Smooth muscle cell (in vitro differentiated cells): Measurements from ENCODE around the gene PDE11A. TPM values are rescaled to one million over a fixed set of nuclear protein-coding genes. Genes with fewer than 3 reads are reported as not detected.

Experiments
- DNase-seq: peaks from one replicate; lab custom pipeline; 2025; ENCODE audit not compliant: unreplicated experiment; lab: John Stamatoyannopoulos, UW
- H2AFZ ChIP-seq: fragments of 200-600 bp; sonication (generic); 2 replicates; pipeline ENCODE4 v1.6.0; 2016; ENCODE audit warnings: antibody characterized with exemption, low read depth, mild to moderate bottlenecking
- H3F3A ChIP-seq: fragments of 200-600 bp; sonication (generic); 2 replicates; pipeline ENCODE4 v1.6.0; 2017; ENCODE audit warnings: antibody characterized with exemption, low read depth
- H3K27ac ChIP-seq: fragments of 200-600 bp; sonication (generic); 2 replicates; pipeline ENCODE4 v1.5.1; 2016; ENCODE audit warnings: low read depth, mild to moderate bottlenecking
- H3K27me3 ChIP-seq: fragments of 200-600 bp; sonication (generic); 2 replicates; pipeline ENCODE4 v1.6.1; 2016; ENCODE audit warnings: low read depth, mild to moderate bottlenecking
- H3K36me3 ChIP-seq: fragments of 200-600 bp; sonication (generic); 2 replicates; pipeline ENCODE4 v1.5.1; 2016; ENCODE audit warnings: low read depth
- H3K4me1 ChIP-seq: fragments of 200-600 bp; sonication (generic); 2 replicates; pipeline ENCODE4 v1.5.1; 2016; ENCODE audit warnings: low read depth
- H3K4me2 ChIP-seq: fragments of 200-600 bp; sonication (generic); 2 replicates; pipeline ENCODE4 v1.6.0; 2016; ENCODE audit warnings: mild to moderate bottlenecking
- H3K4me3 ChIP-seq: fragments of 200-600 bp; sonication (generic); 2 replicates; pipeline ENCODE4 v1.5.1; 2016; ENCODE audit warnings: mild to moderate bottlenecking
- H3K79me2 ChIP-seq: fragments of 200-600 bp; sonication (generic); 2 replicates; pipeline ENCODE4 v1.6.0; 2016; ENCODE audit warnings: low read depth, mild to moderate bottlenecking
- H3K9ac ChIP-seq: fragments of 200-600 bp; sonication (generic); 2 replicates; pipeline ENCODE4 v1.6.0; 2016; ENCODE audit warnings: low read depth
- H3K9me3 ChIP-seq: fragments of 200-600 bp; sonication (generic); replicated peaks from 2 replicates; pipeline ENCODE4 v1.5.1; 2016; ENCODE audit warnings: low read depth
- H4K20me1 ChIP-seq: fragments of 200-600 bp; sonication (generic); 2 replicates; pipeline ENCODE4 v1.6.0; 2016; ENCODE audit warnings: low read depth
- CTCF ChIP-seq: fragments of 200-600 bp; sonication (generic); IDR thresholded peaks from 2 replicates; pipeline ENCODE4 v1.5.1; 2017; ENCODE audit warnings: borderline replicate concordance, mild to moderate bottlenecking, antibody characterized with exemption; ENCODE audit not compliant: insufficient read depth, poor library complexity, severe bottlenecking
- WGBS: methylation state at CpG from one replicate; pipeline ENCODE4 v1.1.7; 2016; ENCODE audit warnings: low lambda C conversion rate; 5-methylcytosine and 5-hydroxymethylcytosine counted together
- polyA plus RNA-seq: library from polyadenylated mRNA; unstranded; fragments of >200 nt; fragmentation: Nextera tagmentation; extraction: Ambion mirVana; gene quantifications from 2 replicates; pipeline ENCODE4 v1.2.1, GENCODE V29; 2016
- total RNA-seq: library from RNA; depleted of rRNA; stranded (reverse); fragments of >200 nt; gene quantifications from 2 replicates; pipeline ENCODE4 v1.2.3, GENCODE V29; 2014

PDE11A gene
- total and polyA plus RNA-seq, 2 experiments from 2014 or later, result under 0.01 TPM; not detected in 1

- Histone ChIP-seq H3K4me2 (no peak overlapping the region), H3K4me3 (no peak overlapping the region), H3K36me3 (no peaks in the 10 kb centered on the region), H3K9me3 (no peaks in the 10 kb centered on the region), H2AFZ (peak overlapping the region; percentile 58), H3F3A (no peaks in the 10 kb centered on the region), H3K4me1 (peaks cover 5% of the 10 kb centered on the region), H3K27ac (no peak overlapping the region), H3K79me2 (no peaks in the 10 kb centered on the region), H3K27me3 (no peaks in the 10 kb centered on the region), H3K9ac (no peak overlapping the region), H4K20me1 (no peaks in the 10 kb centered on the region)
- no peak for DNase-seq
- WGBS, result 40% methylated on average over 2 of the region's 2 CpGs
- TF ChIP-seq CTCF, result no peak
Observed at GRCh38 chr2:177902395-177903163, 170.0 kb downstream of the PDE11A start.

DNA sequence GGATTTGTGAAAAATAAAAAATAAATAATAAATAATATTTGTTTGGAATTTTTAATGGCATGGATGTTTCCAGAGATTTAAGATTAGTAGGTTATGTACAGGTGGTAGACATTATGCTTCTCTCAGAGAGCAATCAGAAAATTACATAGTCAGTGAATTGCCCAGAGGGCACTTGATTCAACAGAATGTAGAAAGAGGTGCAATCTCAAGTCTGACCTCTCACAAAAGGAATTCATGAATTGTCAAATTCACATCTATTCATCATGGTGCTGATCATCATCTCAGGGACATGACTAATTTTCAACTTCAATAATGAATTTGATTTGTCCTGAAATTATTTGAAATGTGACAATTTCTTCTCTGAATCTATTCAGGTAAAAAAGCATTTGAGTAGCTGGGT lies 172.5 kb downstream of the PDE11A start:
- Histone ChIP-seq H3K4me1 (peaks cover 5% of the 10 kb centered on the region), H3K4me2 (no peak overlapping the region), H3K27ac (no peak overlapping the region), H4K20me1 (no peaks in the 10 kb centered on the region), H3K4me3 (no peak overlapping the region), H3K9me3 (no peaks in the 10 kb centered on the region), H2AFZ (no peak overlapping the region), H3F3A (no peaks in the 10 kb centered on the region), H3K79me2 (no peaks in the 10 kb centered on the region), H3K9ac (no peak overlapping the region), H3K36me3 (no peaks in the 10 kb centered on the region), H3K27me3 (no peaks in the 10 kb centered on the region)
- TF ChIP-seq CTCF, result no peak
- DNase-seq, result no peak

DNA sequence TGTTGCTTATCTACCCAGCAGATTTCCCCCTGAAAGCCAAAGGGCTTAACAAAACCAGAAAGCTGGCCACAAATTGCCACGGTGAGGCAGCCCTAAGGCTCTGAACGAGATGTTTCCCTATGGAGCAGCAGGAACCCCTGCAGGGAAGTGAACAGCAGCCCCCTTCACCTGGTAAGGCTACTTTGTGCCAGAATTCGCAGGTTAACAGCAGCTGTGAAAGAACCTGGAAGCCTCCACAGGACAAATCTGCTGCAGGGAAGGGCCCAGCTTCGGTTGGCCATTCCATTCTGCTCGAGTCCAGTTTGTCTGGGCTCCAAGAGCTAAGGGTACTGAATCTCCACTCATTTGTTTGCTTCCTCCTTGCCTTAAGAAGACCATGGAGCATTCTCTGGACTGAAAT lies 175.3 kb downstream of the PDE11A start:
- no peak for DNase-seq
- 77% methylated on average over 5 of the region's 5 CpGs for WGBS

More for the DNA sequence above, 175.3 kb downstream of the PDE11A start:
- TF ChIP-seq CTCF, result no peak
- Histone ChIP-seq H3K36me3 (no peaks in the 10 kb centered on the region), H4K20me1 (no peaks in the 10 kb centered on the region), H3K27ac (no peak overlapping the region), H3F3A (no peaks in the 10 kb centered on the region), H3K9ac (no peak overlapping the region), H3K27me3 (no peaks in the 10 kb centered on the region), H3K4me1 (peaks cover under 1% of the 10 kb centered on the region), H3K4me3 (no peak overlapping the region), H3K9me3 (no peaks in the 10 kb centered on the region), H3K4me2 (no peak overlapping the region), H2AFZ (no peak overlapping the region), H3K79me2 (no peaks in the 10 kb centered on the region)
